Esophagus squamous epithelium (tissue), 4 donors: Measurements from ENCODE around the gene SNRPE.

Source experiments
- CTCF ChIP-seq, 6 experiments: fragments of 450-650 bp in 4 of 6; fragments of 200-600 bp in 2 of 6; sonication (generic) in 2 of 6; IDR thresholded peaks; one replicate each; pipeline ENCODE4 v1.5.1; 2016 to 2019; ENCODE audit warnings: antibody characterized with exemption in 6 of 6, mild to moderate bottlenecking in 4 of 6, moderate library complexity in 4 of 6
- POLR2A ChIP-seq, 4 donors: fragments of 450-650 bp; IDR thresholded peaks; one replicate each; pipeline ENCODE4 v1.6.1; 2017; ENCODE audit warnings: antibody characterized with exemption in 4 of 4, mild to moderate bottlenecking in 4 of 4, moderate library complexity in 3 of 4

- TF ChIP-seq CTCF (IDR thresholded peaks at IDR 0.05) (no peak), POLR2A (IDR thresholded peaks at IDR 0.05) (no peak)
These were observed 51.7 kb downstream of the SNRPE start for GRCh38 chr1:203913073-203913521.
